ENCODE data around the gene ARL1. TPM values are rescaled to one million over a fixed set of nuclear protein-coding genes. Genes with fewer than 3 reads are reported as not detected.

Gene ARL1
- total RNA-seq = 93.0 TPM
- long read RNA-seq, transcript ARL1-201 (6 exons, 3,241 nt) = major isoform, 172 of 182 reads
- long read RNA-seq, partial matches to known transcripts = 1 of 182 reads
- long read RNA-seq, other reads (novel, unspliced or antisense) = 6 of 182 reads

DNA sequence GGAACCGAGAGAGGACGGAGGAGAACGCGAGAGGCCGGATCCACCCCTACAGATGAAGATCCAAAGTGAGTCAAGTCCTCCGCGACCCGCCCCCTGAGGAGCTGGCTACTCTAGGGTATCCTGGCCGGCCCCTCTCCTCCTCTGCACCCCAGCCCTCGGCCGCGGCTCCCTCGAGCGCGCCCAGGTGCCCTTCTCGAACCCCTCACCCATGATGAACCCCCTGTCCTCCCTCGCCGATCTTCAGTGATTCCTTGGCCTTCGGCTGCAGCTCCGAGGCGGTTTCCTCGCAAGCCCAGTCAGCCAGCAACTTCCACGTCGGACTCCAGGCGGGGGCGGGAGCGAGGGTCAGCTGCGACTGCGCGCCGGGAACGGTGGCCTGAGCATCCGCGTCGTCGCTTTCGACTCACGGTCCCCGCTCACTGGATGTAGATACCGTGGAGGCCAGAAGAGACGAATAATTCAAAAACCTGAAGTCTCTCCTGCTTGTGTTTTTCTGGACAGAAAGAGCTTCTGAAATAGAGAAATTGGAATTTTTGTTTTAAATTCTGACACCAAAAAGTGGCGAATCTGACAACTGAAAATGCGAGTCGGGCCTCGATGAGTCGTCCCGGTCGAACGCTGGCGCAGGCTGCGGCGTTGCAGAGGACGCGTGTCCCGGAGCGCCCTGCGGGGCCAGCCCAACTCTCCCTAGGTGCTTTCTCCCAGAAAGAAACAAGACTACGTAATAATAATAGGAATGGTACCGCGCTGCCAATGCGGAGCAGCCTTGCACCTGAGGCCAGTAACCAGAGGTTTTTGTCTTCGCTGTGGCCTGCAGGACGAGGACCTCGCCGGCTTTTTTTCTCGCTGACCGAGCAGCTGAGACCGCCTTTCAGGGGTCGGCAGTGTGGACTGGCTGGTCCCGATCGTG is at the start of gene ARL1:
Gene ARL1, minus strand, starts transcription at position 337 of the 910 bp plus-strand sequence. Its CDS starts 127 bp downstream, at position 210.
- TF ChIP-seq, protein P1, sequence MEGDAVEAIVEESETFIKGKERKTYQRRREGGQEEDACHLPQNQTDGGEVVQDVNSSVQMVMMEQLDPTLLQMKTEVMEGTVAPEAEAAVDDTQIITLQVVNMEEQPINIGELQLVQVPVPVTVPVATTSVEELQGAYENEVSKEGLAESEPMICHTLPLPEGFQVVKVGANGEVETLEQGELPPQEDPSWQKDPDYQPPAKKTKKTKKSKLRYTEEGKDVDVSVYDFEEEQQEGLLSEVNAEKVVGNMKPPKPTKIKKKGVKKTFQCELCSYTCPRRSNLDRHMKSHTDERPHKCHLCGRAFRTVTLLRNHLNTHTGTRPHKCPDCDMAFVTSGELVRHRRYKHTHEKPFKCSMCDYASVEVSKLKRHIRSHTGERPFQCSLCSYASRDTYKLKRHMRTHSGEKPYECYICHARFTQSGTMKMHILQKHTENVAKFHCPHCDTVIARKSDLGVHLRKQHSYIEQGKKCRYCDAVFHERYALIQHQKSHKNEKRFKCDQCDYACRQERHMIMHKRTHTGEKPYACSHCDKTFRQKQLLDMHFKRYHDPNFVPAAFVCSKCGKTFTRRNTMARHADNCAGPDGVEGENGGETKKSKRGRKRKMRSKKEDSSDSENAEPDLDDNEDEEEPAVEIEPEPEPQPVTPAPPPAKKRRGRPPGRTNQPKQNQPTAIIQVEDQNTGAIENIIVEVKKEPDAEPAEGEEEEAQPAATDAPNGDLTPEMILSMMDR (IDR thresholded peaks at IDR 0.05; ENCODE audit: borderline replicate concordance) = no peak

DNA sequence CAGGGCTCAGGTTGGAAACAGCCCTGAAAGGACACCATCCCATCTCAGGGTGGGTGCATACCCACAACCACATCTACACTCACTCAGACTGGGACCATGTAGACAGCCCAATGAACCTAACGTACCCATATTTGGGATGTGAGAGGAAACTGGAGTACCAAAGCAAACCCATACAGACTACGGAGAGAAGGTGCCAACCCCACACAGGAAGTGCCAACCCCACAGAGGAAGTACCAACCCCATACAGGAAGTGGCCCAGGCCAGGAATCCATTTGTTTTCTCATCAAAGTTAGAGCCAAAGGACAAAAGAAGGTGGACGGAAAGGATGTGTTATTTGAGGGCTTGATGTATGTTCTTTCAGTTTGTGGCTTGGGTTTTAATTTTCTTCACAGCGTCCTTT is 48.1 kb upstream of the ARL1 start:
- H3K4me3 ChIP-seq = no peak overlapping the region
- H3K27ac ChIP-seq (replicated peaks) = no peak overlapping the region
- DNase-seq = no peak
- no peaks in the 10 kb centered on the region for H3K36me3 ChIP-seq
- no peaks in the 10 kb centered on the region for H3K27me3 ChIP-seq (ENCODE audit: low read depth)
- H3K9me3 ChIP-seq (replicated peaks) = peaks cover 12% of the 10 kb centered on the region
- intact Hi-C loops (cut with micrococcal nuclease) = no loop called here
- no peaks in the 10 kb centered on the region for H3K4me1 ChIP-seq
- TF ChIP-seq, protein P1 (IDR thresholded peaks at IDR 0.05; ENCODE audit: borderline replicate concordance) = no peak

More for the DNA sequence above, at the start of gene ARL1:
- Histone ChIP-seq H3K9me3 (replicated peaks) (no peaks in the 10 kb centered on the region), H3K4me1 (peaks cover 39% of the 10 kb centered on the region), H3K4me3 (peak within 1 kb of the TSS; percentile 84), H3K36me3 (no peaks in the 10 kb centered on the region), H3K27me3 (ENCODE audit: low read depth) (no peaks in the 10 kb centered on the region), H3K27ac (replicated peaks) (peak within 1 kb of the TSS; percentile 96)
- peak; percentile 90 for DNase-seq
- intact Hi-C loops (cut with micrococcal nuclease) = no loop called here

DNA sequence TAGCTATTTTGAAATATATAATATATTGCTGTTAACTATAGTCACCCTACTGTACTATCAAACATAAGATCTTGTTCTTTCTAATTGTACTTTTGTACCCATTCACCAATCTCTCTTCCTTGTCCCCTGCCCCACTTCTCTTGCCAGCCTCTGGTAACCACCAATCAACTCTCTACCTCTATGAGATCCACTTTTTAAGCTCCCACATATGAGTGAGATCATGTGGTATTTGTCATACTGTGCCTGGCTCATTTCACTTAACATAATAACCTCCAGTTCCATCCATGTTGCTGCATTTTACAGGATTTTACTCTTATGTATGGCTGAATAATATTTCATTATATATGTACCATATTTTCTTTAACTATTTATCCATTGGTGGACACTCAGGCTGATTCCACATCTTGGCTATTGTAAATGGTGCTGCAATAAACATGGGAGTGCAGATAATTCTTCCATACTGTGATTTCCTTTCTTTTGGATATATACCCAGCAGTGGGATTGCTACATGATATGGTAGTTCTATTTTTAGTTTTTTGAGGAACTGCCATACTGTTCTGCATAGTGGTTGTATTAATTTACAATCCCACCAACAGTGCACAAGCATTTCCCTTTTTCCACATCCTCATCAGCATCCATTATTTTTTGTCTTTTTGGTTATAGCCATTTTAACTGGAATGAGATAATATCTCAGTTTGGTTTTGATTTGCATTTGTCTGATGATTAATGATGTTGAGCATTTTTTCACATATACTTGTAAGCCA is 34.1 kb upstream of the ARL1 start:
- DNase-seq = no peak
- TF ChIP-seq, protein P1 (IDR thresholded peaks at IDR 0.05; ENCODE audit: borderline replicate concordance) = no peak
- Histone ChIP-seq H3K27ac (replicated peaks) (no peak overlapping the region), H3K4me1 (no peaks in the 10 kb centered on the region), H3K27me3 (ENCODE audit: low read depth) (peaks cover 4% of the 10 kb centered on the region), H3K4me3 (no peak overlapping the region), H3K9me3 (replicated peaks) (no peaks in the 10 kb centered on the region), H3K36me3 (no peaks in the 10 kb centered on the region)
- intact Hi-C loops (cut with micrococcal nuclease) = no loop called here

DNA sequence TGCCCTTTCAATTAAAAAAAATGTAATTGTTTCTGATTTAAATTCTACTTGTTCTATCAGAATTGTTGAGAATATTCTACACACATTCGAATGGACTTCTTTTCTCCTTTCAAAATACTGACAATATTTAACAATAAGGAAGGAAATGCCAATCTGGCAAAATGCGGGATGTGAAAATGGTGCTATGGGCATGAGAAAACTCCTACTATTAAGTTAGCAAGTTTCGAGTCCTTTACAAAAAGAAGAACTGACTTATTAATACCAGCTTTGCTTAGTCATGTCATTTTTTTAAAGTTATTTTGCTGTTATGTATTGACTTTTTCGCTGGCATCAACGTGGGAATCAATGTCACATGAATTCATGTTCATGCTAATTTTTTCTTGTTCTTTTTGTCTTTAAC is 31.7 kb upstream of the ARL1 start:
- no peak overlapping the region for H3K27ac ChIP-seq (replicated peaks)
- no peaks in the 10 kb centered on the region for H3K36me3 ChIP-seq
- peaks cover 11% of the 10 kb centered on the region for H3K27me3 ChIP-seq (ENCODE audit: low read depth)
- no peak for DNase-seq
- no peaks in the 10 kb centered on the region for H3K4me1 ChIP-seq
- TF ChIP-seq, protein P1 (IDR thresholded peaks at IDR 0.05; ENCODE audit: borderline replicate concordance) = no peak
- no peaks in the 10 kb centered on the region for H3K9me3 ChIP-seq (replicated peaks)
- no peak overlapping the region for H3K4me3 ChIP-seq
- intact Hi-C loops (cut with micrococcal nuclease) = no loop called here

DNA sequence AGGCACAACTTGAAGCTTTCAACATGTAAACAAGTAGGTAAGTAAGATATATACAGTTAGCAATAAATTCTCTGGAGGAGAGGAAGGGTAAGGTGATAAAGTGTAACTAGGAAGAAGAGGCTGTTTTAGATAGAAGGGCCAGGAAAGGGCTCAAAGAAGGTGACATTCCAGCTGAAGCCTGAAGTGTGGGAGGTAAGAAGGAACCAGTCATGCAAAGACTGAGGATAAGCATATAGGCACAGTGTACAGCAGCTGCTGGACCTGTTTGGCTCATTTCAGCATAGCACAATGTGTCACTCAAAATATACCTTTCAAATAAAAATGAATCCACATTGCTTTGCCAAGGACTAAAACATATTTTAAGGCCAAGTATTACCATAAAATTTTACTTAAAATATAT is 28.6 kb upstream of the ARL1 start:
- H3K9me3 ChIP-seq (replicated peaks) = no peaks in the 10 kb centered on the region
- no peak for DNase-seq
- no peak overlapping the region for H3K27ac ChIP-seq (replicated peaks)
- H3K36me3 ChIP-seq = no peaks in the 10 kb centered on the region
- no peak overlapping the region for H3K4me3 ChIP-seq
- intact Hi-C loops (cut with micrococcal nuclease) = no loop called here
- peaks cover 11% of the 10 kb centered on the region for H3K27me3 ChIP-seq (ENCODE audit: low read depth)
- TF ChIP-seq, protein P1 (IDR thresholded peaks at IDR 0.05; ENCODE audit: borderline replicate concordance) = no peak
- no peaks in the 10 kb centered on the region for H3K4me1 ChIP-seq

All from left ventricle myocardium inferior (tissue), 1 donor.